SK-N-SH (cell line): ENCODE data around the gene ICAM5.

Source experiments
- GATA2 ChIP-seq: sonication (generic); formaldehyde crosslinking; IDR thresholded peaks from 2 replicates; pipeline ENCODE4 v1.5.0; 2020; ENCODE audit warnings: mild to moderate bottlenecking, missing genetic modification reagents
- MXI1 ChIP-seq: IDR thresholded peaks from 2 replicates; pipeline ENCODE4 v1.6.1; 2012; ENCODE audit warnings: mild to moderate bottlenecking, low read depth, low read length, improper control_type of control experiment
- NRF1 ChIP-seq: IDR thresholded peaks from 2 replicates; pipeline ENCODE4 v1.6.1; 2012; ENCODE audit warnings: low read depth, mild to moderate bottlenecking, low read length
- POLR2AphosphoS5 ChIP-seq: IDR thresholded peaks from 2 replicates; pipeline ENCODE4 v1.6.1; 2012; ENCODE audit warnings: low read depth, low read length
- RFX5 ChIP-seq: IDR thresholded peaks from 2 replicates; pipeline ENCODE4 v1.6.1; 2012; ENCODE audit warnings: mild to moderate bottlenecking, improper control_type of control experiment, low read length
- RXRA ChIP-seq: IDR thresholded peaks from 2 replicates; pipeline ENCODE4 v1.4.0; 2012; ENCODE audit warnings: low read depth, mild to moderate bottlenecking, borderline replicate concordance
- SMC3 ChIP-seq: IDR thresholded peaks from 2 replicates; pipeline ENCODE4 v1.6.1; 2012; ENCODE audit warnings: low read depth, low read length, improper control_type of control experiment
- TAF1 ChIP-seq: IDR thresholded peaks from 2 replicates; pipeline ENCODE4 v1.6.1; 2012; ENCODE audit warnings: low read depth, mild to moderate bottlenecking, low read length, moderate library complexity, borderline replicate concordance
- TCF12 ChIP-seq: IDR thresholded peaks from 2 replicates; pipeline ENCODE4 v1.4.0; 2012
- TF ChIP-seq, protein P1 (sequence below): fragments of 200-600 bp; sonication (generic); IDR thresholded peaks from 2 replicates; pipeline ENCODE4 v1.6.1; 2017; ENCODE audit warnings: antibody characterized with exemption, mild to moderate bottlenecking, moderate library complexity

- no peak for TF ChIP-seq MXI1
- TF ChIP-seq RFX5 = no peak
- TF ChIP-seq, protein P1, sequence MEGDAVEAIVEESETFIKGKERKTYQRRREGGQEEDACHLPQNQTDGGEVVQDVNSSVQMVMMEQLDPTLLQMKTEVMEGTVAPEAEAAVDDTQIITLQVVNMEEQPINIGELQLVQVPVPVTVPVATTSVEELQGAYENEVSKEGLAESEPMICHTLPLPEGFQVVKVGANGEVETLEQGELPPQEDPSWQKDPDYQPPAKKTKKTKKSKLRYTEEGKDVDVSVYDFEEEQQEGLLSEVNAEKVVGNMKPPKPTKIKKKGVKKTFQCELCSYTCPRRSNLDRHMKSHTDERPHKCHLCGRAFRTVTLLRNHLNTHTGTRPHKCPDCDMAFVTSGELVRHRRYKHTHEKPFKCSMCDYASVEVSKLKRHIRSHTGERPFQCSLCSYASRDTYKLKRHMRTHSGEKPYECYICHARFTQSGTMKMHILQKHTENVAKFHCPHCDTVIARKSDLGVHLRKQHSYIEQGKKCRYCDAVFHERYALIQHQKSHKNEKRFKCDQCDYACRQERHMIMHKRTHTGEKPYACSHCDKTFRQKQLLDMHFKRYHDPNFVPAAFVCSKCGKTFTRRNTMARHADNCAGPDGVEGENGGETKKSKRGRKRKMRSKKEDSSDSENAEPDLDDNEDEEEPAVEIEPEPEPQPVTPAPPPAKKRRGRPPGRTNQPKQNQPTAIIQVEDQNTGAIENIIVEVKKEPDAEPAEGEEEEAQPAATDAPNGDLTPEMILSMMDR = no peak
- TF ChIP-seq GATA2 (CRISPR knock-in tag) = no peak
- TF ChIP-seq NRF1 = no peak
- no peak for TF ChIP-seq POLR2AphosphoS5
- no peak for TF ChIP-seq TAF1
- TF ChIP-seq SMC3 = no peak
- TF ChIP-seq RXRA = no peak
- no peak for TF ChIP-seq TCF12
Measured at GRCh38 chr19:10306327-10306726, 16.6 kb downstream of the ICAM5 start.
